Lung (tissue), 16 donors: ENCODE data around the gene KCTD3. TPM values are rescaled to one million over a fixed set of nuclear protein-coding genes. Genes with fewer than 3 reads are reported as not detected.

Experiments
- ATAC-seq: fragments of 200-7000 bp; cut with Tn5 transposase; one replicate; pipeline ENCODE4 v1.9.1; 2020; ENCODE audit warnings: moderate number of reproducible peaks; ENCODE audit not compliant: insufficient read depth, low FRiP score
- DNase-seq, 3 donors: peaks; one replicate each; pipeline ENCODE4 v3.0.0-alpha.2; 2013 to 2017
- H3K27ac ChIP-seq, 2 donors: one replicate each; pipeline ENCODE4 v1.5.1; 2013; ENCODE audit warnings: mild to moderate bottlenecking in 2 of 2, moderate library complexity in 2 of 2, control low read depth in 1 of 2, inconsistent platforms in 1 of 2, low read depth in 1 of 2, low read length in 1 of 2
- H3K27me3 ChIP-seq, 3 donors: one replicate each; pipeline ENCODE4 v1.5.1; 2013; ENCODE audit warnings: low read length in 2 of 3; ENCODE audit not compliant: control insufficient read depth in 3 of 3, insufficient read depth in 3 of 3
- H3K36me3 ChIP-seq, 4 donors: one replicate each; pipeline ENCODE4 v1.5.1; 2013; ENCODE audit warnings: low read length in 4 of 4, mild to moderate bottlenecking in 1 of 4, moderate library complexity in 1 of 4; ENCODE audit not compliant: control insufficient read depth in 4 of 4, insufficient read depth in 4 of 4
- H3K4me1 ChIP-seq, 5 donors: one replicate each; pipeline ENCODE4 v1.5.1; 2013; ENCODE audit warnings: low read length in 5 of 5, mild to moderate bottlenecking in 2 of 5, moderate library complexity in 1 of 5; ENCODE audit not compliant: control insufficient read depth in 5 of 5, insufficient read depth in 5 of 5
- H3K4me3 ChIP-seq: one replicate; pipeline ENCODE4 v1.5.1; 2013; ENCODE audit warnings: mild to moderate bottlenecking, control low read depth, moderate library complexity
- H3K9ac ChIP-seq, 2 donors: one replicate each; pipeline ENCODE4 v1.5.1; 2013; ENCODE audit warnings: low read length in 2 of 2, control low read depth in 1 of 2; ENCODE audit not compliant: insufficient read depth in 1 of 2
- H3K9me3 ChIP-seq, 4 donors: one replicate each; pipeline ENCODE4 v1.5.1; 2013; ENCODE audit warnings: low read length in 3 of 4, mild to moderate bottlenecking in 1 of 4, moderate library complexity in 1 of 4; ENCODE audit not compliant: control insufficient read depth in 4 of 4, insufficient read depth in 3 of 4
- CTCF ChIP-seq: IDR thresholded peaks from 2 replicates; pipeline ENCODE4 v1.5.1; 2012; ENCODE audit warnings: mild to moderate bottlenecking; ENCODE audit errors: control extremely low read depth, extremely low read depth
- WGBS, 2 donors: extraction: QIAGEN DNeasy Blood & Tissue Kit; methylation state at CpG; one replicate each; pipeline ENCODE4 v1.1.7; 2013; 5-methylcytosine and 5-hydroxymethylcytosine counted together
- long read RNA-seq, 5 donors: transcript quantifications; one replicate each; lab custom pipeline, GENCODE V29; 2026
- polyA plus RNA-seq, 2 donors: library from polyadenylated mRNA; stranded (reverse); fragments of 200-250 nt; gene quantifications; one replicate each; pipeline ENCODE4 v1.2.1, GENCODE V29; 2013
- total RNA-seq, 2 donors: library from RNA; depleted of rRNA in 1 of 2; stranded (reverse); fragments of >200 nt in 1 of 2; gene quantifications; one replicate each; pipeline ENCODE4 v1.2.1, GENCODE V29; 2014 to 2021
- donor health status: control.
- donor health status: control.
- donor health status: Bipolar disorder and iron deficiency.
- donor health status: healthy.
- donor health status: DM: yes; HTN: yes; CAD: no.

Gene KCTD3
- total RNA-seq (10 to 100 TPM; 22.2 to 47.5 TPM), polyA plus RNA-seq (10 to 100 TPM; 11.6 to 13.9 TPM)
- long read RNA-seq, donor 1, transcript KCTD3-201 (18 exons, 3,931 nt), result major isoform, 5 of 10 reads
- long read RNA-seq, donor 1, partial matches to known transcripts, result 0 of 10 reads
- long read RNA-seq, donor 1, other reads (novel, unspliced or antisense), result 0 of 10 reads
- long read RNA-seq, donor 2, partial matches to known transcripts, result 0 of 1 reads
- long read RNA-seq, donor 2, other reads (novel, unspliced or antisense), result 0 of 1 reads
- long read RNA-seq, donor 3, partial matches to known transcripts, result 15 of 19 reads
- long read RNA-seq, donor 3, other reads (novel, unspliced or antisense), result 0 of 19 reads
- long read RNA-seq, donor 4, partial matches to known transcripts, result 0 of 2 reads
- long read RNA-seq, donor 4, other reads (novel, unspliced or antisense), result 0 of 2 reads
- long read RNA-seq, donor 5, transcript KCTD3-201 (18 exons, 3,931 nt), result major isoform, 9 of 46 reads
- long read RNA-seq, donor 5, partial matches to known transcripts, result 33 of 46 reads
- long read RNA-seq, donor 5, other reads (novel, unspliced or antisense), result 0 of 46 reads

GRCh38 chr1:215566556-215567490 lies at the start of gene KCTD3:
KCTD3 (plus strand) TSS chr1:215567304; CDS start chr1:215567686, 382 bp downstream.
- no peak for TF ChIP-seq CTCF
- DNase-seq (peak; percentile 88 to 89 (median 88)), ATAC-seq (peak; percentile 88)
- Histone ChIP-seq H3K27ac (peak within 1 kb of the TSS; percentile 93 to 96), H3K4me3 (peak within 1 kb of the TSS; percentile 99), H3K4me1 (peaks cover 2 to 26% (median 11%) of the 10 kb centered on the region in 5 donors), H3K27me3 (no peaks in the 10 kb centered on the region), H3K9ac (peak within 1 kb of the TSS; percentile 89 to 99), H3K36me3 (no peaks in the 10 kb centered on the region), H3K9me3 (no peaks in the 10 kb centered on the region)
- WGBS, 2 donors, result 7 to 10% methylated on average over 34 to 44 of the region's 44 CpGs

- H3K27me3 ChIP-seq, result no peaks in the 10 kb centered on the region
- 51 to 61% methylated on average over 4 of the region's 4 CpGs for WGBS, 2 donors
- DNase-seq, result no peak
- no peak overlapping the region for H3K27ac ChIP-seq
- H3K4me1 ChIP-seq, result no peaks in the 10 kb centered on the region
- no peaks in the 10 kb centered on the region for H3K36me3 ChIP-seq
- H3K9ac ChIP-seq, result no peak overlapping the region
- peaks cover 0 to 4% (median 0%) of the 10 kb centered on the region in 4 donors for H3K9me3 ChIP-seq
- no peak for ATAC-seq
- H3K4me3 ChIP-seq, result no peak overlapping the region
- TF ChIP-seq CTCF, result no peak
Measured at GRCh38 chr1:215517441-215517891, 49.6 kb upstream of the KCTD3 start.

- no peak overlapping the region for H3K4me3 ChIP-seq
- TF ChIP-seq CTCF, result no peak
- H3K27ac ChIP-seq, result no peak overlapping the region
- no peaks in the 10 kb centered on the region for H3K27me3 ChIP-seq
- ATAC-seq (no peak), DNase-seq (no peak)
- H3K9ac ChIP-seq, result no peak overlapping the region
- no peaks in the 10 kb centered on the region for H3K9me3 ChIP-seq
- no peaks in the 10 kb centered on the region for H3K36me3 ChIP-seq
- 63 to 70% methylated on average over 2 of the region's 2 CpGs for WGBS, 2 donors
- H3K4me1 ChIP-seq, result no peaks in the 10 kb centered on the region
Measured at GRCh38 chr1:215518594-215518993, 48.5 kb upstream of the KCTD3 start.
